GM12878 (cell line): ENCODE data around the gene ECM2. TPM values are rescaled to one million over a fixed set of nuclear protein-coding genes. Genes with fewer than 3 reads are reported as not detected.

Experiments used
- ATAC-seq: fragments of 200-7000 bp; cut with Tn5 transposase; 3 replicates; pipeline ENCODE4 v1.9.1; 2020; ENCODE audit warnings: mild to moderate bottlenecking, moderate library complexity
- BruUV-seq: library from RNA; stranded (reverse); fragments of 400-500 nt; replicated peaks from 2 replicates; lab custom pipeline; 2021; lab: Mats Ljungman, UMichigan
- CTCF ChIA-PET: fragments of 300-600 bp; sonication (Branson Sonifier 250); formaldehyde crosslinking; extraction: SDS; loops from one replicate; lab custom pipeline; 2021; ENCODE audit warnings: inconsistent platforms; lab: Yijun Ruan, JAX
- POLR2A ChIA-PET: fragments of 350-600 bp; formaldehyde crosslinking; extraction: SDS; loops from one replicate; lab custom pipeline; 2021; ENCODE audit warnings: inconsistent platforms; lab: Charles Lee
- RAD21 ChIA-PET: fragments of 300-600 bp; sonication (Branson Sonifier 250); formaldehyde crosslinking; loops from one replicate; lab custom pipeline; 2023; ENCODE audit warnings: antibody characterized with exemption; ENCODE audit not compliant: unreplicated experiment; lab: Charles Lee
- SMC1A ChIA-PET: fragments of 300-600 bp; sonication (Branson Sonifier 250); formaldehyde crosslinking; loops from one replicate; lab custom pipeline; 2023; ENCODE audit not compliant: unreplicated experiment, uncharacterized antibody; lab: Charles Lee
- DNase-seq: peaks from one replicate; pipeline ENCODE4 v3.0.0-alpha.2; 2011; ENCODE audit warnings: low read depth, low spot score
- FAIRE-seq: peaks from 3 replicates; lab custom pipeline; 2011; peaks lifted over from hg19 to GRCh38; lab: Jason Lieb, UNC
- H2AFZ ChIP-seq: 2 replicates; pipeline ENCODE4 v1.6.0; 2011; ENCODE audit warnings: low read depth, low read length, control low read depth; ENCODE audit not compliant: control insufficient read depth
- H3K27ac ChIP-seq: 2 replicates; pipeline ENCODE4 v1.5.1; 2011; ENCODE audit warnings: control low read depth; ENCODE audit not compliant: control insufficient read depth, insufficient read depth
- H3K27me3 ChIP-seq, 2 experiments: replicated peaks in 1 of 2; 2 replicates each; pipeline versions ENCODE4 v1.6.0 to v1.6.1; 2011; ENCODE audit warnings: low read length in 1 of 2; ENCODE audit not compliant: control insufficient read depth in 2 of 2, insufficient read depth in 2 of 2
- H3K36me3 ChIP-seq, 2 experiments: 2 replicates each; pipeline ENCODE4 v1.5.1; 2011; ENCODE audit warnings: low read length in 1 of 2; ENCODE audit not compliant: control insufficient read depth in 2 of 2, insufficient read depth in 2 of 2
- H3K4me1 ChIP-seq: 2 replicates; pipeline ENCODE4 v1.6.1; 2011; ENCODE audit warnings: mild to moderate bottlenecking, low read length, moderate library complexity, mixed read lengths; ENCODE audit not compliant: control insufficient read depth, insufficient read depth
- H3K4me2 ChIP-seq: 2 replicates; pipeline ENCODE4 v1.6.0; 2011; ENCODE audit warnings: control low read depth; ENCODE audit not compliant: control insufficient read depth, insufficient read depth
- H3K4me3 ChIP-seq: fragments of 200-600 bp; sonication (generic); 2 replicates; pipeline ENCODE4 v1.5.1; 2016
- H3K79me2 ChIP-seq: 2 replicates; pipeline ENCODE4 v1.6.0; 2011; ENCODE audit warnings: low read length; ENCODE audit not compliant: control insufficient read depth, insufficient read depth
- H3K9ac ChIP-seq: 2 replicates; pipeline ENCODE4 v1.8.0; 2011; ENCODE audit warnings: low read length, control low read depth, mixed read lengths; ENCODE audit not compliant: control insufficient read depth, insufficient read depth
- H3K9me3 ChIP-seq: replicated peaks from 3 replicates; pipeline ENCODE4 v1.5.1; 2011; ENCODE audit warnings: mild to moderate bottlenecking, low read length; ENCODE audit not compliant: control insufficient read depth, insufficient read depth
- H4K20me1 ChIP-seq: 2 replicates; pipeline ENCODE4 v1.6.0; 2011; ENCODE audit not compliant: control insufficient read depth, insufficient read depth
- ATF7 ChIP-seq: fragments of 450-650 bp; IDR thresholded peaks from 2 replicates; pipeline ENCODE4 v1.6.1; 2016; ENCODE audit warnings: low read depth, mild to moderate bottlenecking
- EZH2 ChIP-seq: IDR thresholded peaks from 2 replicates; pipeline ENCODE4 v1.6.1; 2012; ENCODE audit warnings: low read depth, mild to moderate bottlenecking, control low read depth, inconsistent platforms, low read length, borderline replicate concordance; ENCODE audit not compliant: control insufficient read depth
- GATAD2B ChIP-seq: fragments of 450-650 bp; conservative IDR thresholded peaks from 2 replicates; pipeline ENCODE4 v1.6.1; 2017; ENCODE audit warnings: low read depth, mild to moderate bottlenecking, moderate library complexity
- HDAC6 ChIP-seq: fragments of 200-600 bp; sonication (generic); IDR thresholded peaks from one replicate; pipeline ENCODE4 v1.8.0; 2017; ENCODE audit warnings: antibody characterized with exemption; ENCODE audit not compliant: unreplicated experiment
- IKZF2 ChIP-seq, 2 experiments: fragments of 450-650 bp; IDR thresholded peaks; 2 replicates each; pipeline ENCODE4 v1.6.1; 2017; ENCODE audit warnings: mild to moderate bottlenecking in 2 of 2, moderate library complexity in 2 of 2
- JUNB ChIP-seq: IDR thresholded peaks from 2 replicates; pipeline ENCODE4 v1.6.1; 2016; ENCODE audit warnings: antibody characterized with exemption, mild to moderate bottlenecking
- MTA2 ChIP-seq: fragments of 450-650 bp; IDR thresholded peaks from 2 replicates; pipeline ENCODE4 v1.6.1; 2016; ENCODE audit warnings: low read depth, mild to moderate bottlenecking, moderate library complexity
- MYB ChIP-seq: fragments of 150-350 bp; IDR thresholded peaks from 2 replicates; pipeline ENCODE4 v1.6.1; 2014; ENCODE audit warnings: mild to moderate bottlenecking, low read depth, low read length, borderline replicate concordance
- NFIC ChIP-seq: IDR thresholded peaks from 2 replicates; pipeline ENCODE4 v1.6.1; 2012; ENCODE audit warnings: low read depth, mild to moderate bottlenecking, inconsistent platforms, low read length, moderate library complexity
- RAD51 ChIP-seq: fragments of 450-650 bp; IDR thresholded peaks from 2 replicates; pipeline ENCODE4 v1.6.1; 2016; ENCODE audit warnings: moderate library complexity, mild to moderate bottlenecking, inconsistent platforms
- RUNX3 ChIP-seq: IDR thresholded peaks from 2 replicates; pipeline ENCODE4 v1.6.1; 2012; ENCODE audit warnings: low read length, inconsistent platforms
- SPI1 ChIP-seq: IDR thresholded peaks from 2 replicates; pipeline ENCODE4 v1.6.1; 2011; ENCODE audit warnings: low read depth, mild to moderate bottlenecking, low read length, moderate library complexity, borderline replicate concordance; ENCODE audit not compliant: insufficient read depth
- YY1 ChIP-seq: IDR thresholded peaks from 2 replicates; pipeline ENCODE4 v1.6.1; 2011; ENCODE audit warnings: low read depth, mild to moderate bottlenecking, low read length
- WGBS: methylation state at CpG from one replicate; pipeline ENCODE4 v1.1.6; 2016; ENCODE audit warnings: low lambda C conversion rate; ENCODE audit not compliant: insufficient replicate concordance, insufficient coverage; ENCODE audit errors: missing lambda C conversion rate; 5-methylcytosine and 5-hydroxymethylcytosine counted together
- in situ Hi-C: fragments of 300-500 bp; cut with MboI; formaldehyde crosslinking; loops from 9 replicates; pipeline ENCODE4 v1.14.3; 2018; ENCODE audit warnings: mixed read lengths
- intact Hi-C: fragments of 100-400 bp; cut with micrococcal nuclease; formaldehyde crosslinking; loops from one replicate; pipeline ENCODE4 v1.14.2; 2022; ENCODE audit not compliant: unreplicated experiment
- polyA plus RNA-seq, 11 experiments: library from polyadenylated mRNA; depleted of rRNA in 4 of 11; unstranded in 6 of 11; stranded (reverse) in 5 of 11; fragments of >200 nt; fragmentation: Nextera tagmentation in 4 of 11; fragmentation: Illumina TruSeq in 1 of 11; extraction: Ambion mirVana in 4 of 11; extraction: Trizol in 1 of 11; gene quantifications; 1 replicate in 1 of 11; 2 replicates in 10 of 11; pipeline versions ENCODE4 v1.2.1 to v1.2.3, GENCODE V29; 2011 to 2016; ENCODE audit warnings: inconsistent platforms in 2 of 11, missing spikeins in 2 of 11, low read depth in 1 of 11
- total RNA-seq, 4 experiments: library from RNA; depleted of rRNA in 3 of 4; stranded (reverse); fragments of >200 nt in 3 of 4; fragmentation: Illumina TruSeq in 1 of 4; extraction: Trizol in 1 of 4; gene quantifications; 2 replicates each; pipeline versions ENCODE4 v1.2.1 to v1.2.3, GENCODE V29; 2013 to 2021
- TF ChIP-seq, protein P1 (sequence below): IDR thresholded peaks from 2 replicates; pipeline ENCODE4 v1.6.1; 2012; ENCODE audit warnings: low read depth, low read length, improper control_type of control experiment
- TF ChIP-seq, protein P2 (sequence below): fragments of 450-650 bp; IDR thresholded peaks from 2 replicates; pipeline ENCODE4 v1.6.1; 2017; ENCODE audit warnings: low read depth, mild to moderate bottlenecking, moderate library complexity
- TF ChIP-seq, protein P3 (sequence below): IDR thresholded peaks from 2 replicates; pipeline ENCODE4 v1.6.1; 2012; ENCODE audit warnings: low read depth, low read length, improper control_type of control experiment
- TF ChIP-seq, protein P4 (sequence below): fragments of 150-350 bp; IDR thresholded peaks from 2 replicates; pipeline ENCODE4 v1.6.1; 2016; ENCODE audit warnings: low read depth, low read length

The ECM2 gene
- total and polyA plus RNA-seq, 10 of the 15 experiments (the other 5 are each of a cell fraction or from before 2014, with no cell fraction given) = 0.03 to 0.67 (median 0.09) TPM; not detected in 2

DNA sequence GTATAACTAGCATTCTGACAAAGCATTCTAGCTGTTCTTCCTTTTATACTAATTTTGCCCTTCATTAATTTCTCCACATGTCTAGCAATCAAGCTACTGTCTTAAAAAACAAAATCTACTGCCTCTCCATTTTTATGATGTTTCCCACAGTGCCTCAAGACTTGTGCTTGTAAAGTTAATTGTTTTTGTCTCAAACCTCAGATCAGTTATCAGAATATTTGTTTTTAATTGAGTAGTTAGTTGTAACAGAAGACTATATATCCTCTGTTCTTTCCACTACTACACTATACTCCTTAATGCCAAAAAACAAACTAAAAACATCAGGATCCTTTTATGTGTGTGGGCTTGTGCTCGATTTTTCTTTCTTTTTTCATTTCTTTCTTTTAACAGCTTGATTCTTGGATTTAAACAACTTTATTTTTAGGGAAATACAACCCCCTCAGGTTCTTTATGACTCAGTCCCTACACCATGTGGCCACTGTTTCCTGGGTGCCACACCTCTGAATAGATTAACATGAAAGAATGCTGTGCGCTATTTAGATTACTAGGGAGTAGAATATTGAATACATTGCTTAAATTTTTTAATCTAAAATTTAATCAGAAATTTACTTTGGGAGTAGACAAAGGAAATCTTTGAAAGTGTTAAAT lies 54.7 kb downstream of the ECM2 start:
- ATAC-seq (peak; percentile 72), DNase-seq (no peak), FAIRE-seq (no peak)
- Histone ChIP-seq H2AFZ (peak overlapping the region; percentile 2), H3K79me2 (no peaks in the 10 kb centered on the region), H3K27ac (peak overlapping the region; percentile 14; the same call in 1 of the 2 replicates), H3K9me3 (no peaks in the 10 kb centered on the region), H3K9ac (no peak overlapping the region), H3K4me2 (0 out of 2 replicates have a peak overlapping the region, but pooled peaks have one; percentile 11), H3K27me3 (no peaks in the 10 kb centered on the region), H3K36me3 (no peaks in the 10 kb centered on the region), H3K4me3 (no peak overlapping the region), H4K20me1 (no peaks in the 10 kb centered on the region), H3K4me1 (peaks cover 9% of the 10 kb centered on the region)
- CTCF ChIA-PET = interaction anchor here (0.9 to 2.5 kb wide), 5 partner anchors 10 to 40 kb away, joined by 3 to 6 read pairs (median 4); no protein-coding TSS in a partner anchor
- BruUV-seq = no TSS peak
- intact Hi-C loops (no loop called here), in situ Hi-C loops (no loop called here)
- POLR2A ChIA-PET = no interaction called here
- SMC1A ChIA-PET = interaction anchor here (0.8 to 1.2 kb wide), 5 partner anchors 9 to 54 kb away, joined by 3 to 4 read pairs (median 3); partner anchors contain the start of gene ECM2
- TF ChIP-seq NFIC (0 out of 2 replicates have a peak, but pooled peaks have one; percentile 37), RUNX3 (peak; percentile 44; the same call in 1 of the 2 replicates), SPI1 (no peak), HDAC6 (no peak), MTA2 (no peak), EZH2 (no peak), JUNB (peak; percentile 75), RAD51 (peak; percentile 50; the same call in 1 of the 2 replicates), IKZF2 (IDR thresholded peaks at IDR 0.05) (peak; percentile 16 to 41; a peak in 1 of 4 replicates), GATAD2B (no peak), MYB (no peak), YY1 (no peak), ATF7 (no peak)
- TF ChIP-seq, protein P1, sequence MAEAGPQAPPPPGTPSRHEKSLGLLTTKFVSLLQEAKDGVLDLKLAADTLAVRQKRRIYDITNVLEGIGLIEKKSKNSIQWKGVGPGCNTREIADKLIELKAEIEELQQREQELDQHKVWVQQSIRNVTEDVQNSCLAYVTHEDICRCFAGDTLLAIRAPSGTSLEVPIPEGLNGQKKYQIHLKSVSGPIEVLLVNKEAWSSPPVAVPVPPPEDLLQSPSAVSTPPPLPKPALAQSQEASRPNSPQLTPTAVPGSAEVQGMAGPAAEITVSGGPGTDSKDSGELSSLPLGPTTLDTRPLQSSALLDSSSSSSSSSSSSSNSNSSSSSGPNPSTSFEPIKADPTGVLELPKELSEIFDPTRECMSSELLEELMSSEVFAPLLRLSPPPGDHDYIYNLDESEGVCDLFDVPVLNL = no peak
- TF ChIP-seq, protein P2, sequence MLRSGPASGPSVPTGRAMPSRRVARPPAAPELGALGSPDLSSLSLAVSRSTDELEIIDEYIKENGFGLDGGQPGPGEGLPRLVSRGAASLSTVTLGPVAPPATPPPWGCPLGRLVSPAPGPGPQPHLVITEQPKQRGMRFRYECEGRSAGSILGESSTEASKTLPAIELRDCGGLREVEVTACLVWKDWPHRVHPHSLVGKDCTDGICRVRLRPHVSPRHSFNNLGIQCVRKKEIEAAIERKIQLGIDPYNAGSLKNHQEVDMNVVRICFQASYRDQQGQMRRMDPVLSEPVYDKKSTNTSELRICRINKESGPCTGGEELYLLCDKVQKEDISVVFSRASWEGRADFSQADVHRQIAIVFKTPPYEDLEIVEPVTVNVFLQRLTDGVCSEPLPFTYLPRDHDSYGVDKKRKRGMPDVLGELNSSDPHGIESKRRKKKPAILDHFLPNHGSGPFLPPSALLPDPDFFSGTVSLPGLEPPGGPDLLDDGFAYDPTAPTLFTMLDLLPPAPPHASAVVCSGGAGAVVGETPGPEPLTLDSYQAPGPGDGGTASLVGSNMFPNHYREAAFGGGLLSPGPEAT = peak; percentile 35; the same call in 1 of the 2 replicates
- TF ChIP-seq, protein P3, sequence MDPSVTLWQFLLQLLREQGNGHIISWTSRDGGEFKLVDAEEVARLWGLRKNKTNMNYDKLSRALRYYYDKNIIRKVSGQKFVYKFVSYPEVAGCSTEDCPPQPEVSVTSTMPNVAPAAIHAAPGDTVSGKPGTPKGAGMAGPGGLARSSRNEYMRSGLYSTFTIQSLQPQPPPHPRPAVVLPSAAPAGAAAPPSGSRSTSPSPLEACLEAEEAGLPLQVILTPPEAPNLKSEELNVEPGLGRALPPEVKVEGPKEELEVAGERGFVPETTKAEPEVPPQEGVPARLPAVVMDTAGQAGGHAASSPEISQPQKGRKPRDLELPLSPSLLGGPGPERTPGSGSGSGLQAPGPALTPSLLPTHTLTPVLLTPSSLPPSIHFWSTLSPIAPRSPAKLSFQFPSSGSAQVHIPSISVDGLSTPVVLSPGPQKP = no peak
- TF ChIP-seq, protein P4, sequence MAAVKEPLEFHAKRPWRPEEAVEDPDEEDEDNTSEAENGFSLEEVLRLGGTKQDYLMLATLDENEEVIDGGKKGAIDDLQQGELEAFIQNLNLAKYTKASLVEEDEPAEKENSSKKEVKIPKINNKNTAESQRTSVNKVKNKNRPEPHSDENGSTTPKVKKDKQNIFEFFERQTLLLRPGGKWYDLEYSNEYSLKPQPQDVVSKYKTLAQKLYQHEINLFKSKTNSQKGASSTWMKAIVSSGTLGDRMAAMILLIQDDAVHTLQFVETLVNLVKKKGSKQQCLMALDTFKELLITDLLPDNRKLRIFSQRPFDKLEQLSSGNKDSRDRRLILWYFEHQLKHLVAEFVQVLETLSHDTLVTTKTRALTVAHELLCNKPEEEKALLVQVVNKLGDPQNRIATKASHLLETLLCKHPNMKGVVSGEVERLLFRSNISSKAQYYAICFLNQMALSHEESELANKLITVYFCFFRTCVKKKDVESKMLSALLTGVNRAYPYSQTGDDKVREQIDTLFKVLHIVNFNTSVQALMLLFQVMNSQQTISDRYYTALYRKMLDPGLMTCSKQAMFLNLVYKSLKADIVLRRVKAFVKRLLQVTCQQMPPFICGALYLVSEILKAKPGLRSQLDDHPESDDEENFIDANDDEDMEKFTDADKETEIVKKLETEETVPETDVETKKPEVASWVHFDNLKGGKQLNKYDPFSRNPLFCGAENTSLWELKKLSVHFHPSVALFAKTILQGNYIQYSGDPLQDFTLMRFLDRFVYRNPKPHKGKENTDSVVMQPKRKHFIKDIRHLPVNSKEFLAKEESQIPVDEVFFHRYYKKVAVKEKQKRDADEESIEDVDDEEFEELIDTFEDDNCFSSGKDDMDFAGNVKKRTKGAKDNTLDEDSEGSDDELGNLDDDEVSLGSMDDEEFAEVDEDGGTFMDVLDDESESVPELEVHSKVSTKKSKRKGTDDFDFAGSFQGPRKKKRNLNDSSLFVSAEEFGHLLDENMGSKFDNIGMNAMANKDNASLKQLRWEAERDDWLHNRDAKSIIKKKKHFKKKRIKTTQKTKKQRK = no peak
- WGBS = 2% methylated on average over 2 of the region's 2 CpGs
- RAD21 ChIA-PET = no interaction called here
